Right hindlimb (tissue), 1 donor: ENCODE measurements around the gene RNF148.
"Not testable (repeated sequence)": the region's sequence is repeated elsewhere in the genome, so short reads cannot be mapped to it uniquely, and the experiment has no call there.

Source experiments
- DNase-seq: peaks from one replicate; pipeline ENCODE4 v3.0.0-alpha.2; 2018

The RNF148 gene

GRCh38 chr7:122689346-122690109 is 13.2 kb downstream of the RNF148 start:
- DNase-seq, result no peak

- no peak for DNase-seq
Observed at GRCh38 chr7:122688400-122688998, 14.2 kb downstream of the RNF148 start.

GRCh38 chr7:122686360-122686878 is 16.3 kb downstream of the RNF148 start:
- no peak for DNase-seq

GRCh38 chr7:122684504-122684903 is 18.2 kb downstream of the RNF148 start:
- no peak for DNase-seq

- DNase-seq, result no peak
Observed at GRCh38 chr7:122682815-122683550, 19.7 kb downstream of the RNF148 start.

GRCh38 chr7:122681186-122681585 is 21.5 kb downstream of the RNF148 start:
- DNase-seq, result not testable (repeated sequence)

- DNase-seq, result no peak
Observed at GRCh38 chr7:122679813-122680212, 22.9 kb downstream of the RNF148 start.

GRCh38 chr7:122679269-122679709 is 23.4 kb downstream of the RNF148 start:
- DNase-seq, result not testable (repeated sequence)

GRCh38 chr7:122677149-122677548 is 25.6 kb downstream of the RNF148 start:
- no peak for DNase-seq

- DNase-seq, result no peak
Observed at GRCh38 chr7:122676466-122676865, 26.3 kb downstream of the RNF148 start.

- no peak for DNase-seq
Observed at GRCh38 chr7:122675621-122676020, 27.1 kb downstream of the RNF148 start.

- no peak for DNase-seq
Observed at GRCh38 chr7:122675011-122675410, 27.7 kb downstream of the RNF148 start.

GRCh38 chr7:122674502-122674901 is 28.2 kb downstream of the RNF148 start:
- DNase-seq, result peak; percentile 52

GRCh38 chr7:122673951-122674350 is 28.8 kb downstream of the RNF148 start:
- no peak for DNase-seq

- DNase-seq, result no peak
Observed at GRCh38 chr7:122672536-122672935, 30.2 kb downstream of the RNF148 start.

GRCh38 chr7:122663733-122664132 is 39.0 kb downstream of the RNF148 start:
- no peak for DNase-seq

GRCh38 chr7:122658856-122659255 is 43.9 kb downstream of the RNF148 start:
- no peak for DNase-seq

- no peak for DNase-seq
Observed at GRCh38 chr7:122653685-122654084, 49.0 kb downstream of the RNF148 start.

- no peak for DNase-seq
Observed at GRCh38 chr7:122652876-122653275, 49.8 kb downstream of the RNF148 start.
